Fibroblast of gingiva (primary cell): ENCODE measurements around the gene NUDCD3.

Experiments used
- DNase-seq: peaks from one replicate; pipeline ENCODE4 v3.0.0-alpha.2; 2011; ENCODE audit warnings: low read depth

The NUDCD3 gene

GRCh38 chr7:44353668-44354067 lies 136.8 kb downstream of the NUDCD3 start:
- no peak for DNase-seq

GRCh38 chr7:44348851-44349781 lies 141.3 kb downstream of the NUDCD3 start:
- DNase-seq, result no peak

- peak; percentile 22 for DNase-seq
These were observed 142.2 kb downstream of the NUDCD3 start for GRCh38 chr7:44348300-44348699.

- no peak for DNase-seq
These were observed 142.8 kb downstream of the NUDCD3 start for GRCh38 chr7:44347546-44348114.

- DNase-seq, result no peak
These were observed 144.4 kb downstream of the NUDCD3 start for GRCh38 chr7:44346063-44346462.

GRCh38 chr7:44341401-44341800 lies 149.1 kb downstream of the NUDCD3 start:
- DNase-seq, result no peak

GRCh38 chr7:44338600-44338999 lies 151.9 kb downstream of the NUDCD3 start:
- no peak for DNase-seq

GRCh38 chr7:44336491-44336890 lies 154.0 kb downstream of the NUDCD3 start:
- DNase-seq, result peak; percentile 23

- no peak for DNase-seq
These were observed 155.3 kb downstream of the NUDCD3 start for GRCh38 chr7:44335184-44335583.

- no peak for DNase-seq
These were observed 155.7 kb downstream of the NUDCD3 start for GRCh38 chr7:44334734-44335097.

GRCh38 chr7:44333911-44334733 lies 156.3 kb downstream of the NUDCD3 start:
- no peak for DNase-seq

- no peak for DNase-seq
These were observed 158.8 kb downstream of the NUDCD3 start for GRCh38 chr7:44331682-44332081.

GRCh38 chr7:44330331-44330730 lies 160.1 kb downstream of the NUDCD3 start:
- no peak for DNase-seq

GRCh38 chr7:44329888-44330287 lies 160.6 kb downstream of the NUDCD3 start:
- no peak for DNase-seq
